Epithelial cell of proximal tubule (primary cell): ENCODE measurements around the gene TNRC6C. TPM values are rescaled to one million over a fixed set of nuclear protein-coding genes. Genes with fewer than 3 reads are reported as not detected.

Source experiments
- DNase-seq: peaks from one replicate; pipeline ENCODE4 v3.0.0-alpha.2; 2011; ENCODE audit warnings: low read depth
- H3K4me3 ChIP-seq: 2 replicates; pipeline ENCODE4 v1.5.1; 2011; ENCODE audit warnings: low read depth, mild to moderate bottlenecking, low read length
- CTCF ChIP-seq: conservative IDR thresholded peaks from 2 replicates; pipeline ENCODE4 v1.5.1; 2012; ENCODE audit warnings: low read depth, mild to moderate bottlenecking, low read length
- total RNA-seq: library from RNA; depleted of rRNA; stranded (reverse); fragments of >200 nt; gene quantifications from 2 replicates; pipeline ENCODE4 v1.2.3, GENCODE V29; 2015

Gene TNRC6C
- total RNA-seq, 1 donor from 2014 or later: 5.3 TPM

- TF ChIP-seq CTCF: no peak
- DNase-seq: no peak
- no peak overlapping the region for H3K4me3 ChIP-seq
Measured at GRCh38 chr17:77925831-77926543, 32.5 kb upstream of the TNRC6C start.

DNA sequence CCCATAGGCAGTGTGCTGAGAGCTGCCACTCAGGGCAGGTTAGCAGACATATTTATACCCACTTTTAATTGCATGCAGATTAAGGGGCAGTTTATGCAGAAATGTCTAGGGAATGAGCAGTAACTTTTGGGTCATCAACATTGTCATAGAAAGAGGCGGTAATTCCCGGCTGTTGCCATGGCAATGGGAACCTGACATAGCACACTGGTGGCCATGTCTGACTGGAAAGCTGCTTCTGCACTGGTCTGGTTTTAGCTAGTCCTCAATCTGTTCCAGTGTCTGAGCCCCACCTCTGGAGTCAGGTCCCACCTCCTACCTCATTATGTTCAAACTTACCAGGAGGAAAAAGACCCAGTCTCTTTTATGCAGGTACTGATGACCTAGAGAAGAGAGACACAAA is 31.5 kb upstream of the TNRC6C start:
- TF ChIP-seq CTCF: no peak
- no peak overlapping the region for H3K4me3 ChIP-seq
- DNase-seq: no peak

DNA sequence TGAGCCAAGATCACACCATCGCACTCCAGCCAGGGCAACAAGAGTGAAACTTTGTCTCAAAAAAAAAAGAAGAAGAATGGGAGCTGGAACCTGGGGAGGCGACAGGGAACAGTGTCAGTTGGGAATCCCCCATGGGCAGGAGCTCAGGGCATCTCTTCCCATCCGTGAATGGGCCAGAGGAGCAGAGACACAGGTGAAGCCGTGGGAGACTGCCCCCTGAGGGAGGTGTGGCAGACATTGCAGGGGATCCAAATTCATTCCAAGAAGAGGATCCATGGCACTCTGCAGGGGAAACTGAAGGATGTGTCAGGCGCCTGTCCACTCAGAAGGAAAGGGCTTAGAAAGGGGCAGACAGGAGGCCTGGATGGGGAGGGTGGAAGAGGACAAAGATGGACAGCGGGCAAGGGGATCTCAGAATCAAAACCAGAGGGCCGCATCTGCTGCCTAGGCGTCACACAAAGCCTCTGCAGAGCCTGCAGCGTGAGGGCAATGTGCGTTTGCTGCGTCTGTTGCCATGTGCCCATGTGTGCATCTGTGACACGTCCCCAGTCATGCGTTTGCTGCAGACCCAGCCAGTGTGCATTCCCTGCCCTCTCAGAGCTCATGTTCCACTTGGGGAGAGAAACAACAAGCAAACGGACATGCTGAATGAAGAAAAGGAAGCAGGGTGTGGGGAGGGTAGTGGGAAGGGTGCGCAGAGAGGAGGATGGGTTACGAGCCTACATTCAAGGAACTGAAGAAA is 30.6 kb upstream of the TNRC6C start:
- no peak overlapping the region for H3K4me3 ChIP-seq
- no peak for TF ChIP-seq CTCF
- DNase-seq: no peak

DNA sequence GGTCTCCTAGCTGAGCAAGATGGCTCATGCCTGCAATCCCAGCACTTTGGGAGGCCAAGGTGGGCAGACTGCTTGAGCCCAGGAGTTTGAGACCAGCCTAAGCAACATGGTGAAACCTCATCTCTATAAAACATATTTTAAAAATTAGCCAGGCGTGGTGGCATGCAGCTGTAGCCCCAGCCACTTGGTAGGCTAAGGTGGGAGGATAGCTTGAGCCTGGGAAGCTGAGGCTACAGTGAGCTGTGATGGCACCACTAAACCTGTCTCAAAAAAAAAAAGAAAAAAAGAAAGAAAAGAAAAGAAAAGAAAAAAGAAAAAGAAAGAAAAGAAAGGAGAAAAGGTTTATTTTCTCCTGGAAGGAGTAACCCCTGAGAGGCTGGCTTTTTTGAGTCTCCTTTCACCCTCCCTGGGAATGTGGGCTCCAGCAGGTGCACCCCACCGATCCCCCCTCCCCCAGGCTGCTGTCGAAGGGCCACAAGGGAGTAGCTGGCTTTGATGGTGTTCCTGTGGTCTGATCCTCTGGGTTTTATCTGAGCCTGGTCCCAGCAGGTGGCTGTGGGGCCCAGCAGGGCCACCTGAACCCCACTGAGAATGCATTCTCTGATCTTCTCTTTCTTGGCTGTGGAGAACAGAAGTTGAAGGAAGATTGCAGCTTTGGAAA is 29.9 kb upstream of the TNRC6C start:
- no peak for DNase-seq
- H3K4me3 ChIP-seq: no peak overlapping the region
- TF ChIP-seq CTCF: no peak

GRCh38 chr17:77929180-77929564 is 29.3 kb upstream of the TNRC6C start:
- DNase-seq: no peak
- TF ChIP-seq CTCF: no peak

GRCh38 chr17:77929871-77930436 is 28.5 kb upstream of the TNRC6C start:
- DNase-seq: no peak
- no peak overlapping the region for H3K4me3 ChIP-seq
- no peak for TF ChIP-seq CTCF

More at GRCh38 chr17:77929180-77929564, 29.3 kb upstream of the TNRC6C start:
- H3K4me3 ChIP-seq: no peak overlapping the region
